NCI-H1105 (cell line): ENCODE measurements around the gene C5orf58.

Experiments
- DNase-seq: peaks from one replicate; lab custom pipeline; 2025; lab: John Stamatoyannopoulos, UW

The C5orf58 gene

DNA sequence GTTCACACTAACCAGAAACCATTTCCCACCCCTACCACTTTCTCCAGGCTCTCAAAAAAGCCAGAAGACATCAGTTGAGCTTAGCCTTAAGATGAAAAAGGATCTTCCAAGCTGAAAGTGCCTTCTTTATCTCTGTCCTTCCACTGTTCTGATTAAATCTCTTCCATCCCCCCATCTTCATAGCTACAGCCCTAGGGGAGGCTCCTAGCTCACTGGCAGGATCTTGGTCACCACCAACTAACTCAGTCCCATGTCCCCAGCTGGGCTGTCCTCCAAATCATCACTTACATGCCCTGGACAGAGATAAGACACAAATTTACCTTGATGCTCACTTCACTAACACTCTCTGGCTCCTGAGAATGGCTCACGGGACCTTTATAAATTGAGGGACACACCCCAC is 50.5 kb downstream of the C5orf58 start:
- no peak for DNase-seq

DNA sequence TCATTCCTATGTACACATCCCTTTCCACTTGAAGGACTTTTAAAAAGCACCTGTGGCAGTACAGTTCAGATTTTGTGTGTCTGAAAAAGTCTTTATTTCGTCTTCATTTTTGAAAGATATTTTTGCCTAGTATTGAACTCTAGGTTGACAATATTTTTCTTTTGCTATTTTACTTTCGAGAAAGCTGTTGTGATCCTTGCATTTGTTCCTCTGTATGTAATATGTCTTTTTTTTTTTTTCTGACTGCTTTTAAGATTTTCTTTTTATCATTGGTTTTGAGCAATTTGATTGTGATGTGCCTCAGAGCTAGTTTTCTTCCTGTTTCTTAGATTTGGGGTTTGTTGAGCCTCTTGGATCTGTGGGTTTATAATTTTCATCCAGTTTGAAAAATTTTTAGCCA is 51.4 kb downstream of the C5orf58 start:
- DNase-seq = no peak

DNA sequence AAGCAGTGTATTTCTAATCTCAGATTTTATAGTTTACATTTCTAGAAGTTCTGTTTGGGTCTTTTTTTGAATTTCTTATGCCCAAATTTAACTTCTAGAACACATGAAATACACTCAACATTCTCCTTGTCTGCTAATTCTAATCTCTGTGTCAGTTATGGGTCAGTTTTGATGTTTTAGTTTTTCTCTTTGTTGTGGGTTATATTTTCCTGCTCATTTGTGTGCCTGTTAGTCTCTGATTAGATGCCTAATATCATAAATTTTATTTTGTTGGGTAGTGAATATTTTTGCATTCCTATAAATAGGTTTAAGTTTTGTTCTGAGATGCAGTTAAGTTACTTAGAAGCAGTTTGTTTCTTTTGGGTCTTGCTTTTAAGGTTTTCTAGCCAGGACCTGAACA is 52.4 kb downstream of the C5orf58 start:
- no peak for DNase-seq

DNA sequence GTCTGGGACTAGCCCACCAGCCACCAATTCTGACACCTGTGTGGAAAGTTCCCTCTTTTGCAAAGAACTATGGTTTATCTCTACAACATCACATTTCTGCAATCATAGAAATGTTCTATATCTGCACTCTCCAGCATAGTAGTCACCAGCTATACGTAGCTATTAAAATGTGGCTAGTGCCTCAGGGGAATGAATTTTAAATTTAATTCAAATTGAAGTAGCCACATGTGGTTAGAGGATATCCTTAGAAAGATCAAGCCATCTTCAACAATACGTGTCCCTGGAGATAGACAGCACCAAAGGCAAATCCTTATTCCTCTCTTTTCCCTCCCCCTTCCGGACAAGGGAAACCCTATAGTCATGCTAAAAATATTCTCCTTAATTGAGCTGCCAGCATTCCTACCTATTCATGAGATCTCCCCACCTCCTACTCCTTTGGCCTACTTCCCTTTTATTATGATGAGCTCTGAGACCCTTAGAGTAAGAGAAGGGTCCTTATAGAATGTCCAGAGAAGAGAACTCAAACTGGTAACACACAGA is 53.7 kb downstream of the C5orf58 start:
- DNase-seq = no peak

DNA sequence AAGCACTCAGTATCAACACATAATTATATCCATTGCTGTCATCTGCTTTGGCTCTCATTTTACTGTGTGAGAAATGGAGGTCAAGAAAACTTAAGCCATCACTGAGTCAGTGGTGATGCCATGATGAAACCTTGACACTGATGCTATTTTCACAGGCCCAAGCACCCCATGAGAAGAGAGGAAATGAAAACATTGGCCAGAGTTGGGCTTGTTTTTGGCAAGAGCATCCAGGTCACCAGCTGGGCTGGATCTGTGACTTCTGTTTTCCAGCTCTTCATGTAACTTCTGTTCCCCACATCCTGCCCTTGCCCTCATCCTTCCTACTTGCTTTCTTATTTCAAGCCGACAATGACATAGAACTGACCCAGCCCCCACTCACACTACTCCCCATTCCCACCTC is 54.7 kb downstream of the C5orf58 start:
- no peak for DNase-seq

DNA sequence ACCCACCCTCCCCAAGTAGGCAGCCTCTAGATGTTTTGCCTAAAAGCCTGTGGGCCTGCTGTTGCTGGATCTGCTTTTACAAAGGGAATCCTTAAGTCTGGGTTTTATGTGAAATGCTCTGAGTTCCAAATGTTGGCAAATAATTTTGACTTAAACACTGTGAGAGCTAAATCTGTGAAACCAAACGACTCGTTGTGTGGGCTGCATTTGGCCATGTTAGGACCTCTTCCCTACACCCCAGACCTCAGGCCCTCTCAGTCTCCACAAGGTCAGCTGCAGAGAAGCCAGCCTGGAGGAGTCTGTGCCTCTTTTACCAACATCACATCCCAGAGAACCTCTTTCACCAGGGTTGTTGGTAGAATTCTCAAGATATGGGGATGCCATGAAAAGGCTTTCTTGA is 55.4 kb downstream of the C5orf58 start:
- DNase-seq = no peak

DNA sequence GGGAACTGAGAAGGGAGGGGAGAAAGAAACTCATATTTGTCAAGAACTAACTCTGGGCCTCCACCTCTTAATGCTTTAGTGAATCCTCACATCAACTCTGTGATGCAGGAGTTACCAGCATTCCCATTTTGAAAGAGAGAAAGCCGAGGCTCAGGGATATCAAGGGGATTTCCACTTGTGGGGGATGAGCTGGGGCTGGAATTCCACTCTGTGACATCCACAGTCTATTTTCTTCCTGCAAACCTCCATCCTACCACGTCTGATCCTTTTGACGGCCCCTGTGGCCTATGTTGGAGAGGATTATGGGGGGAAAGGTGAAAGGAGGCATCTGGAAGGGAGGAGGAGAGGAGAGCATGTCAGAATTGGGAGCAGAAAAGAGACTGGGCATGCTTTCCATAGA is 55.8 kb downstream of the C5orf58 start:
- no peak for DNase-seq

DNA sequence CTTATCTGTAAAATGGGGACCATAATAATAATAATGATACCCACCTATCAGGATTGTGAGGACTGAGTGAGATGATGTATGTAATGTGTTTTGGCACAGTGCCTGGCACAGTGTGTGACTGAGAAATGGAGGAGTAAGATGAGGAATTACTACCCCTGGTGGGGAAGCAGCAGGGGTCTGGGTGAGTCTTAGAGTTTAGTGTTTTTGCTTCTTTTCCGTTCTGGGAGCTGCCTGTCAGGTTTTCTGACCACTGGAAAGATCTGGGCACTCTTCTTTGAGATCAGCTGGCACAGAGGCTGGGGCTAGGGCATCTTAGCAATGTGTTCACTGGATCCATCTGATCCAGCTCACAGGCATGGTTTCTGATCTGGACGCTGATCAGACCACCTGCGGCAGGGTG is 56.3 kb downstream of the C5orf58 start:
- DNase-seq = no peak

DNA sequence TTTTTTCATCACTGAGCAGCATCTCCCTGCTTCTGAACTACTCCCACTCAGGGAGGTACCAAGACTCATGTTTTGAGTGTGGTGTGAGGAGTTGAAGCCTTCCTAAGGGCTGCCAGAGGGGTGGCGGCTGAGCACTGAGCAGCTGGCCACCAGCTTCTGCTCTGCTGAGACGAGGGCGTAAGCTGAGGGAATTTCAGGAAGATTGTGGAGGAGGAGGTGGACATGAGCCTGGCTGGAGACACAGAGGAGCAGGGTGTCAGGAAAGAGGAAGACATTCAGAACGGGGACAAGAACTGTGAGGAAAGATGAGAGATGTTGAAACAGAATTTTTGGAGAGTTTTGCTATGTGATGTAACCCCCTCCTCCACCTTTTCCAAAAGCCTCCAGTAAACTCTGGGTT is 57.0 kb downstream of the C5orf58 start:
- no peak for DNase-seq

DNA sequence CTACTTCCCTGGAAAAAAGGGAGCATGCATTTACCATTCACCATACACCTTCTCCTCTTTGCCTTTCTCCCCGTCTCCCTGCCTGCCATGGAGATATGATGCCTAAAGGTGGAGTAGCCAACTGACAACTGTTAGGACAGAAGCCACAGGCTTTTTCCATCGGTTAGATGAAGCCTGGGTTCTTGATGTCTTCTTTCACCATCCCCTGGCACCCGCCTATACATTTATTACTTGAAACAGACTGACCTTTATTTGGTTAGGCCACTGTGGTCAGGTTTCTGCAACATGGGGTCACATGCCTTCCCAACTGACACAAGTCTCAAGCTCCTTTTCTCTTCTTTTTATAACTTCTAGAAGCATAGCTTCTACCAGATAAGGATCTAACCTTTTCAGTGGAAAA is 57.7 kb downstream of the C5orf58 start:
- no peak for DNase-seq

DNA sequence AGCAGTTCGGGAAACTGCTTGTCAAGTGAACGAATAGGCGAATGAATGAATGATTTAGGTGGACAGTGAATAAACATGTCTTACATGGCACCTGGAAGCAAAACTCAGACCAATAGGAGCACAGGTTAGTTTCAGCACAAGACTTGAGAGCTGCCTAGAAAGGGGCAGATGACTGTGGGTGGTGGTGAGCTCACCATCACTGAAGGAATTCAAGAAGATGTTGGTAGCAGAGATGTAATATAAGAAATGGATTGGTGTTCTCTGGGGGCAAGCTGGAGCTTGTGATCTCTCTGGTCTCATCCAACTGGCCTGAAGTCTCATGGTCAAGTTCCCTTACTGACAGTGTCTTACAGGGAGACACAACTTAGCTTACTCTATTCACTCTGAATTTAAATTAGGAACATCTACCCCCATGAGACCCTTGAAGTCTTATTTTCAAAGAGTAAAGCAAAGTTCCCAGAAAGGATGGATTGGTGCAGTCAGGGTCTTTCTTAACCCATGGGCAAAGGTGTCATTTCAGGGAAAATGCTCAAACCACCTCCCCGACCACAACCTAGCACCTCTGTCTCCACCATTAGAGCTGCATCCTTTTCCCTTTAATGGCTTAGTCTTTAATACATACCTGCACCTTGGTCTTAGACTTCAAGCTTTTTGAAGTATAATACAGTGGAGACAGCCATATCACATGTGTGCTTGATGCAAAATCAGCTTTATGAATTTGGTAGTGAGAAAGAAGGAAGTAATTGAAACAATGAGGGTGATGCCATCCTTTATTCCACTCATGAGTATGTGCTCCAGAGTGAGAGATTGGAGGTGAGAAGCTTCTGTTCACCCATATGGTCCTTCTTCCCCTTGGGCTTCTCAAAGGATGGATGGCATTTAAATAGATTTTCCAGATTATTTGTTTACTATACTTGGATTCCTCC is 59.7 kb downstream of the C5orf58 start:
- DNase-seq = no peak

DNA sequence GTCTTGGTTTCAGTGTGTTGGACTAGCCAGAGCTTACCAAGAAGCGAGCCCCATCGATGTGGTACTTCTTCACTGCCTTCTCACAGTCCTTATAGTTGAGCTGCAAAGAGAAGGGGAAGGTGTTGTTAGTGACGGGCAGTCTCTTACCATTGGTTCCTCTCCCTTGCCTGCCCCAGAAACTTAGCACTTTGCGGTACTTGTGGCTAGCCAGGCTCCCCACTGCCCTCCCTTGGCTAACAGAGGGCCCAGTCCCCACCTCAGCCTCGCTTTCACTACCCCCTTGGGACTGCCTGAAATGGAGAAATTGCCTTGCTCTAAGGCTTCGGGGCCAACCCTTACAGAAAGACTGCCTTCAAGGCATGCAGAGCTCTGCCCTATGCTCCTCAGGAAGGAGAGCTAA is 60.5 kb downstream of the C5orf58 start:
- no peak for DNase-seq

DNA sequence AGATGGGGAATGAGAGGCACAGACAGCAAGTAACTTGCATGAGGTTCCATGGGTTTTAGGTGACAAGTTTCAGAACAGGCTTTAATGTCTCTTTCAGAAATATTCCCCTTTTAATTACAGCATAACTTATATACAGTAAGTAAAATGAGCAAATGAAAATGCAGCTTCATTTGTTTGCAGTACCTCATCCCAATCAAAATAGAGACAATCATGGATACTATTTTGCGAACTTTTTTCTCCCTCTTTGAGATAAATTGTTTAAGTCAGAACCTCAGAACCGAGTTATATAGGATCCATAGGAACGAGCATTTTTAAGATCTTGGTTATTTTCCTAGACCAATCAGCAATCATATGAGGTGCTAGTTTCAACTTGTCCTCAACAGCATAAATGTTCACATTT is 61.3 kb downstream of the C5orf58 start:
- DNase-seq = no peak

DNA sequence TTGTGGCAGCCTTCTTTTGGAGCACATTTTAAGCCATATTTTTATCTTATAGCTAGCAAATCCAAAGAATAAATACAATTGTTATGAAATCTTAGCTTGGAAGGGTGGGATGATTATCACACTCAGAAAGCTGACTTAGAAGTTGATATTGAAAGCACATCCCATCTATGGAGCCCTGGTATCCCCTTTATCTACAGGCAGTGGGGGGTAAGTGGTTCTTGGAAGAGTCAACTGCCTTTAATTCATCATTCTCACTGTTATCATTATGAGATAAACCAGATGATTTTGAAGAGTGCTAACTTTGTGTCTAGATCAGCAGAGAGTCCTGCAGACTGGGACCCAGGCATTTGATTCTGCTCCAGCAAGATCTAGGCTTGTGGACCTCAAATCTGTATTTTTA is 61.8 kb downstream of the C5orf58 start:
- DNase-seq = no peak
